Bone marrow (tissue), 2 donors: Measurements from ENCODE around the gene CENPP.
"Not testable (repeated sequence)": the region's sequence is repeated elsewhere in the genome, so short reads cannot be mapped to it uniquely, and the experiment has no call there.

ENCODE experiments used
- DNase-seq, 2 donors: peaks; one replicate each; lab custom pipeline; 2025; lab: John Stamatoyannopoulos, UW

Gene CENPP

DNA sequence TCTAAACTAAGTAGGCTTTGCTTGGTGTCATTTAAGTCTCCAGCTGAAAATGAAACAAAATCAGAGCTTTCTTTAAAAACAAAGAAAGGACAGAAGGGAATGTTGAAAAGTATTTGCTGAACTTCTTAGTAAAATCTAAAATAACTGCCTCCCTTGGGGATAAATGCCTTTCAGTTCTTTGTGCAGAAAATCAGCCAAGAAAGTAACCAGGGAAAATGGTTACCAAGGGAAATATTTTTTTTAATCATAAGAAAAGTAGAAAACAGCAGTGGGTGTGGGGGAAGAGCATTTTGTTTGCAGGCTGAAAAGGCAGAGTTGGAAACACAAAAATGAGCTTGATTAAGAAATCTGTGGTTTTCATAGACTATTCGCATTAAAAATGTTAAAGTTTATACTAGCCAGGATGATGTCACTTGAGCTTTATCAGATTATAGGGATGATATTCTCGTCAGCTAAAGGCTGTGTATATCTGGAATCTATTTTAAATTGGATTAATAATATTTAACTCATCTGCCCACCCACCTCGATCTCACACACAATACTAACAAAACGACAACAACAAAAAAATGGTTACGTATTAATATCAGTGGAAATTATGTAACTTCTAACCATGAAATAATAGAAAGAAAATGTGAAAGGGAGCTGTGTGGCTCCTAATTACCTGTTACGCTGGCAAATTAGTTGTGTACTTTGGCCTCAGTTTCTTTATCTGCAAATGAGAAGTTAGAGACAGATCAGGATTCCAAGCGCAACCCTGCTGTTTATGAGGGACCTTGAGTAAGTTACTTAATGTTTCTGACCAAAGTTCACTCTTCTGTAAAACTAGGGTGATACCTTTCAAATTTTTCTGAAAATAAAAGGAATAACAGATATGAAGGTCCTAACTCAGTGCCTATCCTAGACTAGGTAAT is 210.4 kb downstream of the CENPP start, which contains the start of gene ECM2:
Gene ECM2, minus strand, starts transcription at position 51 of the 911 bp plus-strand sequence. CDS start 13,124 bp downstream, outside the sequence.
- no peak for DNase-seq

DNA sequence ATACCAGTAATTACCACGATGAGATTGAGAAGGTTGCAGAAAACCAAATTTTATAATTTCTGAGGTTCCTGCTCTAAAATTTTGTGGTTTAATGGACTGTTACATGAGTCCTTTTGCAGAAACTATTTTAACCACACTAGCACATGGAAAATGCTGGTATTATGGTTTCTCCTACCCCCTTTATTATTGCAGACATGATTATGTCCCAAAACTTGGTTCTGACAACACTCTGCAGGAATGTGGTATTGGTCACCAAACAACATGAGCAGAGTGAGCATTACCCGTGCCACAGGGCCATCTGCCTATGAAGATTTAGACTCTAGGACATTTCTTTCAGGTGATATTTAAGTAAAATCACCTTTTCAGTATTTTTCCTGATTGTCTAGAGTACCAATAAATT is 212.8 kb downstream of the CENPP start:
- DNase-seq: no peak

DNA sequence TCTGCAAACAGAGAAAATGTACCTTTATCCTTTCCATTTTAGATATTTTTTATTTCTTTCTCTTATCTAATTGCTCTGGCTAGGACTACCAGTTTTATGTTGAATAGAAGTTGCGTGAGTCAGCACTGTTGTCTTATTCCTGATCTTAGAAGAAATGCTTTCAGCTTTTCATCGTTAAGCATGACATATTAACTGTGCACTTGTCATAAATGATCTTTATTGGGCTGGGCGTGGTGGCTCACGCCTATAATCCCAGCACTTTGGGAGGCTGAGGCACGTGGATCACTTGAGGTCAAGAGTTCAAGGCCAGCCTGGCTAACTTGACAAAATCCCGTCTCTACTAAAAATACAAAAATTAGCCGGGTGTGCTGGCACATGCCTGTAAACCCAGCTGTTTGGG is 218.2 kb downstream of the CENPP start:
- DNase-seq: no peak

DNA sequence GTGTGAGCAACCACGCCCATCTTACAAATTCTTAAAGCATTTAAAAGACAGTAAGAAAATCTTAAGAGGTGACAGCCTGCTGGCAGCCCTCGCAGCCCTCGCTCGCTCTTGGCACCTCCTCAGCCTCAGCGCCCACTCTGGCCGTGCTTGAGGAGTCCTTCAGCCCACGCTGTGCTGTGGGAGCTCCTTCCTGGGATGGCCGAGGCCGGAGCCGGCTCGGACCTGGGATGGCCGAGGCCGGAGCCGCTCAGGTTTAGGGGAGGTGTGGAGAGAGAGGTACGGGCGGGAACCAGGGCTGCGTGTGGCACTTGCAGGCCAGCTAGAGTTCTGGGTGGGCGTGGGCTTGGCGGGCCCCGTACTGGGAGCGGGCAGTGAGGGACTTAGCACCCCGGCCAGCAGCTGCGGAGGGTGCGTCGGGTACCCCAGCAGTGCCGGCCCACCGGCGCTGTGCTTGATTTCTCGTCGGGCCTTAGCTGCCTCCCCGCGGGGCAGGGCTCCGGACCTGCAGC is 219.3 kb downstream of the CENPP start:
- no peak for DNase-seq

DNA sequence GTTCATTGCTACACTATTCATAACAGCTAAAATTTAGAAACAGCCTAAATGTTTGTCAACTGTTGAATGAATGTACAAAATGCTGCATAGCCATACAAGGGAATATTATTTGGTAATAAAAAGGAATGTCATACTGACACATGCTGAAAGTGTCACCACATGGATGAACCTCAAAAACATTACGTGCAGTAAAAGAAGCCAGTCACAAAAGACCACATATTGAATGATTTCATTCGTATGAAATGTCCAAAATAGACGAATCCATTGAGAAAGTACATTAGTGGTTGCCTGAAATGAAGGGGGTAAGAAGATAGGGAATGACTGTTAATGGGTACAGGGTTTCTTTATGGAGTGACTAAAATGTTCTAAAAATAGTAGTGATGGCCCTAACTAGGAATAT is 221.6 kb downstream of the CENPP start:
- DNase-seq: no peak

DNA sequence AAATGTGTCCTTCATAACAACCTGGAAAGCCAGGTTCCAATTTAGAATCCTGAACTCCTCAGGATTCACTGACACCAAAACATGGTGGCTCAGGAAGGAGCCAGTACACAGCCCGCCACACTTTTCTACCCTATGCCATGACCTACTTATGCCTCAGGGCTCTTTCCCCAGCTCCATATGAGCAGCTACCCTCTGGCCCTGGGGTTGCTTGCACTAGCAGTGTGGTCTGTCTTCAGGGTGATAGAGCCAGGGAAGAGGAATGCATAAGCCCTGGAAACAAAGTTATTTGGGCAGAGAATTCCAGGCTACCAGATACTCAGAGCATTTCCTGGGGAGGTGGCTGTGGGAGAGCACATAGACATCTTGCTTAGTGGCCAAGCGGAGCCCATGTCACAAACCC is 225.0 kb downstream of the CENPP start:
- no peak for DNase-seq

DNA sequence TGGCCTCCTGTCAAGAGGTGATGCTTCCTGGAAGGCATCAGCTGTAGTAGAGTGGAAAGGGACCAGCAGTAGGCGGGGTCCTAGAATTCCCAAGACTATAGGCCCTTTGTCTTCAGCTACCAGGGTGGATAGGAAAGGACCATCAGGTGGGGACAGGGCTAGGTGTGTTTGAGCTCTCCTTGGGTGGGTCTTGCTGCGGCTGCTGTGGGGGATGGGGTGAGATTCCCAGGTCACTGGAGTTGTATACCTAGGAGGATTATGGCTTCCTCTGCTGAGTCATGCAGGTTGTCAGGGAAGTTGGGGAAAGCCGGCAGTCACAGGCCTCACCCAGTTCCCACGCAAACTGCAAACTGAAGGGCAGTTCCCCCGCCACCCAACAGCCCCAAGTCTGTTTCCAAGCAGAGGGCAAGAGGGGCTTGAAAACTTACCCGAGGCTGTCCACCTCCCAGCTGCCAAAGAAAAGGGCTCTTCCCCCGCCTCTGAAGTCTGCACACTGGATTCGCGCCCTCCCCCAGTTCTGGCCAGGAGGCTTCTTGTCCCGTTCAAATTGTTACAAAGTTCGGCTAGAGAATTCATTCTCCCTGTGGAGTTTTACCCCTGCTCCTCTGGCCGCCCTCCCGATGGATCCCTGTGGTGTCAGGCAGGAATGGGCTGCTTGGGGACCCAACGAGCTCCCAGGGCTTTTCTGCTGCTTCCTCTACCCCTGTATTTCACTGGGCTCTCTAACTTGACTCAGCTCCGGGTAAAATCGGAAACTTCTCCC is 233.0 kb downstream of the CENPP start:
- no peak for DNase-seq

DNA sequence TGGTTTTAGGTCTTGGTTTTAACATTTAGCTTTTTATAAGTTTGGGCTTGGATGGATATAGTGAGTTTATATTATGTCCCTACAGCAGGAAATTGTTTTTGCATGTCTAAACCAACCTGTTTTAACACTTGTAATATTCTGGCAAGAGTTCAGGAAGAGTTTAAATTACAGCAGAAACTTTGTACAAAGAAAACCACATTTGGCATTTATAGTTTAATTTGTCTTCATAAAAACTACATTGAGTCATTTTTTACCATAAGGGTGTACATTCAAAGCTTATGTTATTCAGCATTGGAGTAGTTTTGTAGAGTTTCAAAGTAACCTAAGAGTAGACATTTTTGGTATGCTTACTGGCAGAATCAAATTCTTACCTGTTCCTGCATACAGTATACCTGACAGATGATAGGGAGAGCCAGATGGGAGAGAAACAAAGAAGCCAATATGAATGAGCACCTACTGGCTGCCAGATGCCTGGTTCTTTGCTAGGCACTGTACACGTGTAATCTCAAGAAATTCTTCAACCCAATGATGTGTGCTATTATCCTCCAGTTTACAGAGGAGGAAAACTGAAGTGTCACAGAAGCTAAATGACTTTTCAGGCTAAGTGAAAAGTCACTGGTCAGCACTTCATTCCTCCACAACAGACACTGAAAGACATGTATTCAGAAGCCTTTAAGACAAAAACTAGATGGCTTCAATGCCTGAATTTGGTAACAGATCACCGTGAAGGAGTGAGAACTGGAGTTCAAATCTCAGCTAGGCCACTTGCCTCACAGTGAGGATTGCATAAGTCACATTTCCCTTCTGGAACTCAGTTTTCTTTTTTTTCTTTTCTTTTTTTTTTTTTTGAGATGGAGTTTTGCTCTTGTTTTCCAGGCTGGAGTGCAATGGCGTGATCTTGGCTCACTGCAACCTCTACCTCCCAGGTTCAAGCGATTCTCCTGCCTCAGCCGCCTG is 235.9 kb downstream of the CENPP start:
- no peak for DNase-seq

DNA sequence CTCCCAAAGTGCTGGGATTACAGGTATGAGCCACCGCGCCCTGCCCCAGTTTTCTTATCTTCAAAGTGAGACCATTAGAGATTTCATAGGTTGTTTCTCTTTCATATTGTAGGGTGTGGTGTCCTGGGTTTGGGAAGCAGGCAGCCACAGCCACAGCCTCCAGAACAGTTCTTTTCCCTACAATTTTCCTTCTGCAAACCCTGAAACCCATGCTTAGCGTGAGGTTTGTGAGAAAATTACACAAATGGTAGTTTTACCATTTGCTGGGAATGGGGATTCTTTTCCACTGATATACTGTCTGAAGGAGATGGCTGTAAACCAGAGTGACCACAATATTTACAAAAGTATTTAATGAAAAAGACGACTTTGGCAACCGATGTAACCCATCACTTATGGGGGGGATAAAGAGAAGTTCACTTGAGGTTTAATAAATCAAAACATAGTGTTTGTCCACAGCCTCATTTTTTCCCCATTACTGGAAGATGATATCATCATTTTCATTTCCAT is 236.8 kb downstream of the CENPP start:
- DNase-seq: no peak

DNA sequence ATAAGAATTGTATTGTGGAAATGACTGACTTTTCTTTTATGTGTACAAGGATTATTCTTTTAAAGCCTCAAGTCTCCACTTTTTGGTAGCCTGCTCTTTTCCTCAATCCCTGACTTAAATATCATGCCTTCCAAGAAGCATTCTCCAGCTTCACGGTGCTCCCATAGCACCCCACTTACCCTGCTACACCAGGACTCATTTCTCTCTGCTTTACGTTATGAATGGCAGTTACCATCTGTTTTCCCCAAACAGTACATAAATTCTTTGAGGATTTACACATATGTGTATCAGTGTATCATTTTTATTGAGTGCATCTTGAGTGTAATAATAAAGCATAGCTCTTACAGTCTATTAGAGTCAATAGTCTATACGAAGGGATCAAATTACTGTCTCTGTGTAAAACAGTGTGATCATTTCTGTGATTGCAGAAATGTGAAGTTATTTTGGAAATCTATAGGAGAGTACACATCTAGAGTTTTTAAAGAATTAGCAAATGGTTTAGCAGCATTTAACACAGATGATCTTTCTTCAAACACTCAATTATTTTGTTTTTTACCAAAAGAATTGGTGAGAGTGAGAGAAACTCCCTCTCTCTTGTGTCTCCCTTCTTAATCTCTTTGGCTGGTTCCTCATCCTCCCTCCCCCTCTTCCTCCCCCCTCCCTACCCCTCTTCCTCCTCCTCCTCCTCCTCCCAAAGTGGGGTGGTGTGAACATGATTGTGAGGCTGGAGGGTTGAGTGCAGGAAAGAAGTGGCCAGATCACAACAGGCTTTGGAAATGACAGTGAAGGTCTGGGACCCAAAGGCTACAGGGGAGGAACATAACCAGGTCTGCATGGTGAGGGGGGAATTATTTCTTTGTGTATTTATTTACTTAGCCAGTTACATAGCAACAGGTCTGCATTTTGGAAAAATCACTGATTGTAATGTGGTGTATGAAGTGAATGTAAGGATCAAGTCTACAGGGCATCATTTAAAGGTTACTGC is 237.7 kb downstream of the CENPP start:
- no peak for DNase-seq

DNA sequence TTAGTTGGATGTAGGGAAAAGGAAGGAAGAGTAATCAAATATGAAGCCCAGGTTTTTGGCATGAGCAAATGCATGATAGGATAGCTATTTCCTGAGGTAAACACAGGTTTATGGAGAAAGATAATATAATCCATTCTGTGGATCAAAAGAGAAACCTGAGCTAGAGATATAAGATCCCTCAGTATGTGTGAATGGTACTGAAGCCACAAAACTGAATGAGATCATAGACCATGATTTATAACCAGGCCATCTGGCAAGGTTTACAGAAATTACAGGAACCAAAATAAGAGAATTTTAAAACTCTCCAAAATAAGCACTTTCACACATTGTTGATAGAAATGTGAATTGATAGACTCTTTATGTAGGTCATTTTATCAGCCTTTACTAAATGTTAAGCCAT is 238.8 kb downstream of the CENPP start:
- DNase-seq: no peak

DNA sequence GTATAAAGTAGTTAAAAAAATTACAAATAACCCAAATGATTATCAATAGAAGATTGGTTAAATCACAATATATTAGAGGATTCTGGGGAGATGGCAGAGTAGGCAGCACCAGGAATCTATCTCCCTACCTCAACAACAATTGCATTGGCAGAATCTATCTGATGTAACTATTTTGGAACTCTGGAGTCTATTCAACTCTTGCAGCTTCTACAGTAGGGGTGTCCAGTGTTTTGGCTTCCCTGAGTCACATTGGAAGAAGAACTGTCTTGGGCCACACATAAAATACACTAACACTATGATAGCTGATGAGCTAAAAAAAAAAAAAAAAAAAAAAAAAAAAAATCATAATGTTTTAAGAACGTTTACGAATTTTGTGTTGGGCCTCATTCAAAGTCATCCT is 239.2 kb downstream of the CENPP start:
- DNase-seq: no peak

DNA sequence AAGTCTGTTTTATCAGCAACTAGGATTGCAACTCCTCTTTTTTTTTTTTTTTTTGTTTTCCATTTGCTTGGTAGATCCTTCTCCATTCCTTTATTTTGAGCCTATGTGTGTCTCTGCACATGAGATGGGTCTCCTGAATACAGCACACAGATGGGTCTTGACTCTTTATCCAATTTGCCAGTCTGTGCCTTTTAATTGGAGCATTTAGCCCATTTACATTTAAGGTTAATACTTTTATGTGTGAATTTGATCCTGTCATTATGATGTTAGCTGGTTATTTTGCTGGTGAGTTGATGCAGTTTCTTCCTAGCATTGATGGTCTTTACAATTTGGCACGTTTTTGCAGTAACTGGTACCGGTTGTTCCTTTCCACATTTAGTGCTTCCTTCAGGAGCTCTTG is 246.1 kb downstream of the CENPP start:
- DNase-seq: not testable (repeated sequence)

DNA sequence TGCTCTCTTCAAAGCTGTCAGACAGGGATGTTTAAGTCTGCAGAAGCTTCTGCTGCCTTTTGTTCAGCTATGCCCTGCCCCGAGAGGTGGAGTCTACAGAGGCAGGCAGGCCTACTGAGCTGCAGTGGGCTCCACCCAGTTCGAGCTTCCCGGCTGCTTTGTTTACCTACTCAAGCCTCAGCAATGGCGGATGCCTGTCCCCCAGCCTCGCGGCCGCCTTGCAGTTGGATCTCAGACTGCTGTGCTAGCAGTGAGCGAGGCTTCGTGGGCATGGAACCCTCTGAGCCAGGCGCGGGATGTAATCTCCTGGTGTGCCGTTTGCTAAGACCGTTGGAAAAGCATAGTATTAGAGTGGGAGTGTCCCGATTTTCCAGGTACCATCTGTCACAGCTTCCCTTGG is 247.9 kb downstream of the CENPP start:
- DNase-seq: not testable (repeated sequence)

DNA sequence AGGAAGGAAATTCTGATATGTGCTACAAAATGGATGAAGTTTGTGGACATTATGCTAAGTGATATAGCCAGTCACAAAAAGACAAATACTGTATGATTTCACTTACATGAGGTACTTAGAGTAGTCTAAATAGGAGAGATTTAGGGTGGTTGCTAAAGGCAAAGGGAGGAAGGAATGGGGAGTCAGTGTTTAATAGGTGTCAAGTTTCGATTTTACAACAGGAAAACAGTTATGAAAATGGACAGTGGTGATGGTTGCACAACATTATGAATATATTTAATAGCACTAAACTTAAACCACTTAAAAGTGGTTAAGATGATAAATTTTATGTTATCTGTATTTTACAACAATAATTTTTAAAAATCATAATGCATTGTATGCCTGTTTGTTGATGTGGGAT is 250.4 kb downstream of the CENPP start:
- DNase-seq: no peak

DNA sequence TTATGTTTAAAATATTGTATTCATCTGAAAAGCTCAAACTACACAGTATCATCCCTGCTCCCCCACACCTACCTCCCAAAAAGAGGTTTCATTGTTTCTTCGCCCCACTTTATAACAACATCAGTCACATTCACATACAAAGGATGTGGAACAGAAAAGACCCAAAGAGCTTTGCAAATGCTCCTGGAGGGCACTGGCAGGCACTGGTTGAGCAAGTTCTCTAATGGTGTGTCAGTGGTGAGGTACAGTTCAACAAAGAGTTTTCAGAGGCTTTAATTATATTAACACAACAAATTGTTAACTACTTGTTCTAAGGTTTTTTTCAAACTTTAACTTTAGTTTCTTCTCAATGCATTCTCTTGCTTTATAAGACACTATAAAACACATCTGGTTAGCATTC is 264.2 kb downstream of the CENPP start:
- no peak for DNase-seq

DNA sequence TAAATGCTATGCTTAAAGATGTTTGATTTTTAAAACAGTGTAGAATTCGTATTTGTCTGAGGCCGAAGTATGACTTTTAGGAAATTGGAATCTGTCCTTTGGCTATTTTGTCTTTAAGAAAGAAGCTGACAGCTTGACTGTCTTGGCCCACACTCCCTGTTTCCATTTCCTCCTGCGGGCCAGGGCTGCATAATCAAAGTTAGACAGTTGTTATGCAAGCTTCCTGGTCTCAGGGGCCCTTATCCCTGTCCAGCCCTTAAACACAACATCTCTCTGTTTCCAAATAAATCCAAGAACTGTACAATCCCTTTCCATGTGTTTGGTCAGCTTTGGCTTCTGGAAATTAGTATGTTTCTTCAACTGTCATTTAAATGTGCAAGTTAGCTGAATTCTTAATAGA is 264.6 kb downstream of the CENPP start:
- DNase-seq: no peak

DNA sequence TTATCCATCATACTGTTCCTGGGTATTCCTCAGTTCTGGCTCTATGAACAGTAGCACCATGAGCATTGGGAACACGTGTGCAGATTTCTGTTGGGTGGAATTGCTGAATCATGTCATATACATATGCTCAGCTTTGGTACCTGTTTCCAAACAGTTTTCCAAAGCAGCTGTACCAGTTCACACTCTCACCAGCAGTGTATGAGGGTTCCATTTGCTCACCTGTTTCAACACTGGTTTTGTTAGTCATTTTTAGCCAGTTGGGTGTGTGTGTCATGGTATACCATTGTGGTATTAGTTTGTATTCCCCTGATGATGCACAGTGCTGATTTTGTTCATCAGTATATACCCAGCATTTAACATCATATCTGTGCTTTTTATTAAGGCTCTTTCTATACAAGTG is 266.8 kb downstream of the CENPP start:
- no peak for DNase-seq

DNA sequence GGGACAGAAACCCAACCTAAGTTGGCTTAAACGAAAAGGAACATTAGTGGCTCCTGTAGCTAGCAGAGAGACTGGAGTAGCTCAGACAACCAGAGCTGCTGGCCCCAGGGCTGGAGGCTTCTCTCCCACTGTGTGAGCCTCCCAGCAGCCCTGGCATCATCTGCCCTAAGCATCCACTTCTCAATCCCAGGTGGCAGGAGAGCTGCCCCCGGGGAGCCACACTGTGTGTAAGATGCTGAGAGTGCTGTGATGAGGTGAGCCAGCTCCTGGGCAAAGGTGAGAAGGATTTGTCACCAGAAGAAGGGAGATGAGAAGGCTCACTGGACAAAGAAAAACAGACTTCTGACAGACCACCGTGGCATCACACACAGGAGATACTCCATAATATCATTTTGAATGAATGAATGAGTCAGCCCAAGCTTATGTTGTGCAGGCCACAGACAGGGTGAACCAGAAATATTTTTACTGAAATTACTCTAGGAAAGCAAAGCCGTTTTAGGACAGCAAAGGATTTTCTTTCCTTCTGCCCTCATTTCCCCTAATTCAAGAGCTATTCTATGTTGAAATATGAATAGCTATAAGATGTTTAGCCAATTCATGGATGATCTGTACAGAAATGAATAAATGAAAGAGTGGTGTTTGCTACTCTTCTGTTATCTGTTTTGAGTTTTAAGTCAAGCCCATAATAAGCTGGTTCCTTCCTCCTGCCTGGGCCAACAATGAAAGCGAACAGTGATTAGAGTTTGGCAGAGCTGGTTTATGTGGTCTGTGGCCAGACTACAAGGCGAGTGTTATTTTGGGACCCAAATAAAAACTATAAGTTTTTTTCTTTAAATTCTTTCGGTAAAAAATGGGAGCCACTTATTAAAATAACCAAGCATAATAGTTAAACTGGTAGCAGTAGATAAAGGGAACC is 267.5 kb downstream of the CENPP start:
- DNase-seq: no peak
